Muscle layer of duodenum (tissue), 2 donors: ENCODE data around the gene LPCAT2.

Experiments used
- H3K27ac ChIP-seq: one replicate; pipeline ENCODE4 v1.7.0; 2013; ENCODE audit warnings: mild to moderate bottlenecking, low read length
- H3K27me3 ChIP-seq: one replicate; pipeline ENCODE4 v1.7.0; 2013; ENCODE audit warnings: low read depth, mild to moderate bottlenecking, control low read depth, low read length
- H3K36me3 ChIP-seq, 2 donors: one replicate each; pipeline ENCODE4 v1.7.0; 2013; ENCODE audit warnings: low read length in 2 of 2, control low read depth in 1 of 2, mild to moderate bottlenecking in 1 of 2; ENCODE audit not compliant: insufficient read depth in 2 of 2, control insufficient read depth in 1 of 2
- H3K4me1 ChIP-seq, 2 donors: one replicate each; pipeline ENCODE4 v1.7.0; 2013; ENCODE audit warnings: low read length in 2 of 2, mild to moderate bottlenecking in 2 of 2, control low read depth in 1 of 2, moderate library complexity in 1 of 2; ENCODE audit not compliant: insufficient read depth in 2 of 2, control insufficient read depth in 1 of 2
- H3K4me3 ChIP-seq, 2 donors: one replicate each; pipeline ENCODE4 v1.7.0; 2013; ENCODE audit warnings: low read length in 2 of 2, low read depth in 1 of 2, mild to moderate bottlenecking in 1 of 2
- H3K9me3 ChIP-seq, 2 donors: one replicate each; pipeline ENCODE4 v1.7.0; 2013; ENCODE audit warnings: low read length in 2 of 2, control low read depth in 1 of 2, mild to moderate bottlenecking in 1 of 2; ENCODE audit not compliant: control insufficient read depth in 1 of 2
- donor health status: healthy.

The LPCAT2 gene

GRCh38 chr16:55572439-55572838 lies 63.6 kb downstream of the LPCAT2 start:
- H3K27me3 ChIP-seq, result no peaks in the 10 kb centered on the region
- no peaks in the 10 kb centered on the region for H3K9me3 ChIP-seq
- H3K36me3 ChIP-seq, result no peaks in the 10 kb centered on the region
- peaks cover 0 to 18% of the 10 kb centered on the region in 2 donors for H3K4me1 ChIP-seq
- no peak overlapping the region for H3K27ac ChIP-seq
- H3K4me3 ChIP-seq, result no peak overlapping the region

- Histone ChIP-seq H3K4me1 (peaks cover 0 to 4% of the 10 kb centered on the region in 2 donors), H3K27ac (no peak overlapping the region), H3K36me3 (peaks cover 0 to 4% of the 10 kb centered on the region in 2 donors), H3K9me3 (no peaks in the 10 kb centered on the region), H3K27me3 (no peaks in the 10 kb centered on the region), H3K4me3 (no peak overlapping the region)
These were observed 65.9 kb downstream of the LPCAT2 start for GRCh38 chr16:55574811-55575210.

- Histone ChIP-seq H3K36me3 (peaks cover 0 to 9% of the 10 kb centered on the region in 2 donors), H3K27me3 (no peaks in the 10 kb centered on the region), H3K27ac (no peak overlapping the region), H3K4me1 (peaks cover 0 to 4% of the 10 kb centered on the region in 2 donors), H3K9me3 (no peaks in the 10 kb centered on the region), H3K4me3 (no peak overlapping the region)
These were observed 66.6 kb downstream of the LPCAT2 start for GRCh38 chr16:55575496-55575895.

GRCh38 chr16:55576384-55576783 lies 67.5 kb downstream of the LPCAT2 start:
- Histone ChIP-seq H3K4me3 (no peak overlapping the region), H3K9me3 (no peaks in the 10 kb centered on the region), H3K4me1 (peaks cover 0 to 4% of the 10 kb centered on the region in 2 donors), H3K36me3 (peaks cover 0 to 9% of the 10 kb centered on the region in 2 donors), H3K27ac (no peak overlapping the region), H3K27me3 (no peaks in the 10 kb centered on the region)

- H3K27me3 ChIP-seq, result no peaks in the 10 kb centered on the region
- no peak overlapping the region for H3K27ac ChIP-seq
- H3K4me3 ChIP-seq, result no peak overlapping the region
- no peaks in the 10 kb centered on the region for H3K9me3 ChIP-seq
- H3K36me3 ChIP-seq, result peaks cover 0 to 9% of the 10 kb centered on the region in 2 donors
- peaks cover 0 to 4% of the 10 kb centered on the region in 2 donors for H3K4me1 ChIP-seq
These were observed 69.0 kb downstream of the LPCAT2 start for GRCh38 chr16:55577887-55578286.

GRCh38 chr16:55585631-55586030 lies 76.8 kb downstream of the LPCAT2 start:
- no peaks in the 10 kb centered on the region for H3K4me1 ChIP-seq
- H3K4me3 ChIP-seq, result no peak overlapping the region

GRCh38 chr16:55588799-55589198 lies 79.9 kb downstream of the LPCAT2 start:
- Histone ChIP-seq H3K27ac (no peak overlapping the region), H3K27me3 (no peaks in the 10 kb centered on the region), H3K36me3 (no peaks in the 10 kb centered on the region), H3K9me3 (no peaks in the 10 kb centered on the region), H3K4me3 (no peak overlapping the region), H3K4me1 (no peaks in the 10 kb centered on the region)

More at GRCh38 chr16:55585631-55586030, 76.8 kb downstream of the LPCAT2 start:
- Histone ChIP-seq H3K9me3 (no peaks in the 10 kb centered on the region), H3K36me3 (no peaks in the 10 kb centered on the region), H3K27me3 (no peaks in the 10 kb centered on the region), H3K27ac (no peak overlapping the region)

- peaks cover 4% of the 10 kb centered on the region for H3K27me3 ChIP-seq
- H3K4me1 ChIP-seq, result no peaks in the 10 kb centered on the region
- H3K9me3 ChIP-seq, result no peaks in the 10 kb centered on the region
- H3K36me3 ChIP-seq, result no peaks in the 10 kb centered on the region
- no peak overlapping the region for H3K27ac ChIP-seq
- no peak overlapping the region for H3K4me3 ChIP-seq
These were observed 83.4 kb downstream of the LPCAT2 start for GRCh38 chr16:55592306-55592705.

GRCh38 chr16:55597928-55598327 lies 89.1 kb downstream of the LPCAT2 start:
- Histone ChIP-seq H3K4me1 (no peaks in the 10 kb centered on the region), H3K36me3 (no peaks in the 10 kb centered on the region), H3K27ac (no peak overlapping the region), H3K27me3 (peaks cover 4% of the 10 kb centered on the region), H3K9me3 (no peaks in the 10 kb centered on the region), H3K4me3 (no peak overlapping the region)

GRCh38 chr16:55605754-55606336 lies 97.0 kb downstream of the LPCAT2 start:
- Histone ChIP-seq H3K9me3 (no peaks in the 10 kb centered on the region), H3K4me1 (peaks cover 0 to 4% of the 10 kb centered on the region in 2 donors), H3K27ac (no peak overlapping the region), H3K27me3 (no peaks in the 10 kb centered on the region), H3K36me3 (no peaks in the 10 kb centered on the region), H3K4me3 (no peak overlapping the region)

- Histone ChIP-seq H3K9me3 (no peaks in the 10 kb centered on the region), H3K36me3 (no peaks in the 10 kb centered on the region), H3K27ac (no peak overlapping the region), H3K4me3 (no peak overlapping the region), H3K4me1 (no peaks in the 10 kb centered on the region), H3K27me3 (no peaks in the 10 kb centered on the region)
These were observed 104.9 kb downstream of the LPCAT2 start for GRCh38 chr16:55613613-55614335.
